Central memory CD8-positive, alpha-beta T cell (primary cell): ENCODE data around the gene CFAP46.
A peak's percentile ranks its signal among the peaks of the same experiment; 100 is the strongest.
"Not testable (repeated sequence)": the region's sequence is repeated elsewhere in the genome, so short reads cannot be mapped to it uniquely, and the experiment has no call there.

ENCODE experiments used
- ATAC-seq: fragments of 150-1000 bp; cut with Tn5 transposase; replicated peaks from 2 replicates; pipeline ENCODE4 v1.10.0; 2022; ENCODE audit warnings: mild to moderate bottlenecking, moderate FRiP score, moderate number of reproducible peaks; ENCODE audit not compliant: poor library complexity, severe bottlenecking; ENCODE audit errors: extremely low read depth
- DNase-seq, 2 donors: peaks; one replicate each; pipeline ENCODE4 v3.0.0; 2021; ENCODE audit warnings: low spot score in 2 of 2
- H3K27ac Mint-ChIP-seq: one replicate; pipeline ENCODE4 v1.8.0; 2022; ENCODE audit warnings: low read depth, mild to moderate bottlenecking, moderate library complexity, mixed read lengths
- H3K27me3 Mint-ChIP-seq: one replicate; pipeline ENCODE4 v1.8.0; 2022; ENCODE audit warnings: mixed read lengths
- H3K36me3 Mint-ChIP-seq: one replicate; pipeline ENCODE4 v1.8.0; 2022; ENCODE audit warnings: mild to moderate bottlenecking, moderate library complexity, mixed read lengths; ENCODE audit not compliant: insufficient read depth
- H3K4me1 Mint-ChIP-seq: one replicate; pipeline ENCODE4 v1.8.0; 2022; ENCODE audit warnings: mixed read lengths
- H3K4me3 Mint-ChIP-seq: one replicate; pipeline ENCODE4 v1.8.0; 2022; ENCODE audit warnings: mild to moderate bottlenecking, moderate library complexity, mixed read lengths
- H3K9me3 Mint-ChIP-seq: one replicate; pipeline ENCODE4 v1.8.0; 2022; ENCODE audit warnings: mixed read lengths

The CFAP46 gene

DNA sequence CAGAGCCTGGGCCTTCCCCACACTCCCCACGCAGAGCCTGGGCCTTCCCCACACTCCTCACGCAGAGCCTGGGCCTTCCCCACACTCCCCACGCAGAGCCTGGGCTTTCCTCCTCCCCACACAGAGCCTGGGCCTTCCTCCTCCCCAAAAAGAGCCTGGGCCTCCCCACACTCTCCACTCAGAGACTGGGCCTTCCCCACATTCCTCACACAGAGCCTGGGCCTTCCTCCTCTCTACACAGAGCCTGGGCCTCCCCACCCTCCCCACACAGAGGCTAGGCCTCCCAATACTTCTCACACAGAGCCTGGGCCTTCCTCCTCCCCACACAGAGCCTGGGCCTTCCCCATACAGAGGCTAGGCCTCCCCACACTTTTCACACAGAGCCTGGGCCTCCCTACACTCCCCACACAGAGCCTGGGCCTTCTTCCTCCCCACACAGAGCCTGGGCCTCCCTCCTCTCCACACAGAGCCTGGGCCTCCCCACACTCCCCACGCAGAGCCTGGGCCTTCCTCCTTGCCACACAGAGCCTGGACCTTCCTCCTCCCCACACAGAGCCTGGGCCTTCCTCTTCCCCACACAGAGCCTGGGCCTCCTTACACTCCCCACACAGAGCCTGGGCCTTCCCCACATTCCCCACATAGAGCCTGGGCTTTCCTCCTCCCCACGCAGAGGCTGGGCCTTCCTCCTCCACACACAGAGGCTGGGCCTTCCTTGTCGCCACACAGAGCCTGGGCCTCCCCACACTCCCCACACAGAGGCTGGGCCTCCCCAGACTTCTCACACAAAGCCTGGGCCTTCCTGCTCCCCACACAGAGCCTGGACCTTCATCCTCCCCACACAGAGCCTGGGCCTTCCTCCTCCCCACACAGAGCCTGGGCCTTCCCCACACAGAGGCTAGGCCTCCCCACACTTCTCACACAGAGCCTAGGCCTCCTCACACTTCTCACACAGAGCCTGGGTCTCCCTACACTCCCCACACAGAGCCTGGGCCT lies 10.8 kb downstream of the CFAP46 start:
- H3K27me3 Mint-ChIP-seq, H3K9me3 Mint-ChIP-seq, ATAC-seq, DNase-seq, H3K4me1 Mint-ChIP-seq, H3K36me3 Mint-ChIP-seq, H3K4me3 Mint-ChIP-seq: not testable (repeated sequence)
- peak overlapping the region; percentile 82 for H3K27ac Mint-ChIP-seq

GRCh38 chr10:132930701-132931100 lies 11.7 kb downstream of the CFAP46 start:
- ATAC-seq, H3K36me3 Mint-ChIP-seq, H3K27ac Mint-ChIP-seq: not testable (repeated sequence)

DNA sequence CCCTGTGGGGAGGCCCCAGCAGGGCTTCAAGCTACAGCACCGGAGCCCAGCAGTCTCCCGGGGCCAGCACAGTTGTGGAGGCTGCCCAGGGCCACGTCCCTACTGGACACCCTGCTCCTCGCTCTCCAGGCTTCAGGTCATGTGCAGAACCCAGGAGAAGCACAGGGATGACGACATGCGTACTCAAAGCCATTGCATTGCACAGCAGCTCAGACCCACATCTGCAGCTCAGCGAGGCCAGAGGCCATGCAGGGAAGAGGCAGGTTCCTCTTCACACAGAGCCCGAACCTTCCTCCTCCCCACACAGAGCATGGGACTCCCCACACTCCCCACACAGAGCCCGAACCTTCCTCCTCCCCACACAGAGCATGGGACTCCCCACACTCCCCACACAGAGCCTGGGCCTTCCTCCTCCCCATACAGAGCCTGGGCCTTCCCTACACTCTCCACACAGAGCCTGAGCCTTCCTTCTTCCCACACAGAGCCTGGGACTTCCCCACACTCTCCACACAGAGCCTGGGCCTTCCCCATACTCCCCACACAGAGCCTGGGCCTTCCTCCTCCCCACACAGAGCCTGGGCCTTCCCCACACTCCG lies 12.3 kb downstream of the CFAP46 start:
- H3K4me3 Mint-ChIP-seq = no peak overlapping the region
- no peak overlapping the region for H3K27ac Mint-ChIP-seq
- no peaks in the 10 kb centered on the region for H3K27me3 Mint-ChIP-seq
- DNase-seq (no peak), ATAC-seq (no peak)
- no peaks in the 10 kb centered on the region for H3K4me1 Mint-ChIP-seq
- no peaks in the 10 kb centered on the region for H3K9me3 Mint-ChIP-seq
- H3K36me3 Mint-ChIP-seq = peaks cover 4% of the 10 kb centered on the region

More at GRCh38 chr10:132930701-132931100, 11.7 kb downstream of the CFAP46 start:
- not testable (repeated sequence) for DNase-seq, H3K9me3 Mint-ChIP-seq, H3K27me3 Mint-ChIP-seq, H3K4me3 Mint-ChIP-seq, H3K4me1 Mint-ChIP-seq

DNA sequence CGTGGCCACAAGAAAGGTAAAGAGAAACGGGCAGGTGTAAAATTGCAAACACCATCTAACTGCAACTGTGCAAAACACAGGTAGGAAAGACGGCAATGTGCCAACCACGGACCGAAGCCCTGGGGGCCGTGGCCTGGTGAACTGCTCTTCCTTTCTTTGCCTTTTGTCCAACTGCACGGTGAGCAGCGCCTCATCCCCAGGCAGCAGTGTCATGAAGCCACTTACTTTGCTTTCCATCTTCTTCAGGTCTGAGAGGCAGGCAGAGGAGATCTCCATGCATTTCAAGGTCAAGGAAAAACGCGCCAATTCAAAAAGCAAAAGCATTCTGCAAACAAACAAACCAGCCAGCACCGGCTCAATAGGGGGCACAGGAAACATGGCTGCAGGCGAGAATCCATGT lies 12.9 kb downstream of the CFAP46 start:
- Mint-ChIP-seq H3K4me1 (no peaks in the 10 kb centered on the region), H3K4me3 (no peak overlapping the region), H3K27ac (no peak overlapping the region), H3K9me3 (no peaks in the 10 kb centered on the region), H3K36me3 (peaks cover 4% of the 10 kb centered on the region), H3K27me3 (no peaks in the 10 kb centered on the region)
- ATAC-seq = no peak
- no peak for DNase-seq

DNA sequence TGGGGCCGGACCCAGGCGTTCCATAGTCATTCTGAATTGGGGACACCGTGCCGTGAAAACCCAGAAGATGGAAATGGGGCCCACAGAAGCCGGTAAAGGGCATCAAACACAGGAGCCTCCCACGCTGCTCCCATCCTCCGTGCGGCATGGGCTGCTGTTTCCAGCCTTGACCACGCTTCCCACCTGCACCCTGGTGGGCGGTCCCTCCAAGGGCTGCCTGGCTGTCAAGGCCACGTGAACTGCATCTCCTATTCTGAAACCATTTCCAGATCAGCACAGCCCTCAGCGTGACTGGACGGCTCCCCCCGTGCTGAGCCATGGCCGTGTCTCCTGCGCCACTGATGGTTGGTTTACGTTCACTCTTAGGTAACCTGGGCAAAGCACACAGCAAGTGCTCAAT lies 14.1 kb downstream of the CFAP46 start:
- DNase-seq (no peak), ATAC-seq (no peak)
- no peaks in the 10 kb centered on the region for H3K9me3 Mint-ChIP-seq
- H3K4me3 Mint-ChIP-seq = no peak overlapping the region
- H3K27me3 Mint-ChIP-seq = no peaks in the 10 kb centered on the region
- H3K27ac Mint-ChIP-seq = no peak overlapping the region
- no peaks in the 10 kb centered on the region for H3K4me1 Mint-ChIP-seq
- H3K36me3 Mint-ChIP-seq = peaks cover 3% of the 10 kb centered on the region

DNA sequence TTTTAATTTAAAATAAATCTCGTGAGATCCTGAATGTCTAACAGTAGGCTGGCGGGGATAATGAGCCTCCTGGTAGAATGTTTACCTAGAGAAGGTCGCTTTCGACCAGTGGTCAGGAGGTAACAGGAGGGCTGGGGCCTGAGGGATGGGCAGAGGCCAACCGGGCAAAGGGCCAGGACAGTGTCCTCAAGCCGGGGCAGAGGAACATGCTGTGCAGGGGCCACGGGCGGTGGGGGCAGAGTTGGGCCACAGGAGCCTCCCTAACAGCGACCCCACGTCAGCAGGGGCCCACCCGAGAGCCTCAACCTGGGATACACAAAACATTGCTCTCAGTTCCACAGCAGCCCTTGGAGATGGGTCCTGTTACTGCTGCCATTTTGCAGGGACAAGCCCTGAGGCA lies 14.5 kb downstream of the CFAP46 start:
- H3K9me3 Mint-ChIP-seq = no peaks in the 10 kb centered on the region
- no peaks in the 10 kb centered on the region for H3K4me1 Mint-ChIP-seq
- DNase-seq (no peak), ATAC-seq (no peak)
- H3K27me3 Mint-ChIP-seq = no peaks in the 10 kb centered on the region
- H3K27ac Mint-ChIP-seq = no peak overlapping the region
- peaks cover 3% of the 10 kb centered on the region for H3K36me3 Mint-ChIP-seq
- H3K4me3 Mint-ChIP-seq = no peak overlapping the region

GRCh38 chr10:132926777-132927650 lies 15.4 kb downstream of the CFAP46 start:
- H3K27ac Mint-ChIP-seq = no peak overlapping the region
- H3K27me3 Mint-ChIP-seq = no peaks in the 10 kb centered on the region
- H3K4me1 Mint-ChIP-seq = no peaks in the 10 kb centered on the region
- no peak overlapping the region for H3K4me3 Mint-ChIP-seq
- ATAC-seq = no peak
- no peaks in the 10 kb centered on the region for H3K36me3 Mint-ChIP-seq
- no peak for DNase-seq
- H3K9me3 Mint-ChIP-seq = no peaks in the 10 kb centered on the region

GRCh38 chr10:132926070-132926469 lies 16.3 kb downstream of the CFAP46 start:
- no peaks in the 10 kb centered on the region for H3K27me3 Mint-ChIP-seq
- no peak overlapping the region for H3K4me3 Mint-ChIP-seq
- no peak for ATAC-seq
- H3K36me3 Mint-ChIP-seq = no peaks in the 10 kb centered on the region
- no peak for DNase-seq
- no peak overlapping the region for H3K27ac Mint-ChIP-seq
- H3K4me1 Mint-ChIP-seq = no peaks in the 10 kb centered on the region
- H3K9me3 Mint-ChIP-seq = no peaks in the 10 kb centered on the region

DNA sequence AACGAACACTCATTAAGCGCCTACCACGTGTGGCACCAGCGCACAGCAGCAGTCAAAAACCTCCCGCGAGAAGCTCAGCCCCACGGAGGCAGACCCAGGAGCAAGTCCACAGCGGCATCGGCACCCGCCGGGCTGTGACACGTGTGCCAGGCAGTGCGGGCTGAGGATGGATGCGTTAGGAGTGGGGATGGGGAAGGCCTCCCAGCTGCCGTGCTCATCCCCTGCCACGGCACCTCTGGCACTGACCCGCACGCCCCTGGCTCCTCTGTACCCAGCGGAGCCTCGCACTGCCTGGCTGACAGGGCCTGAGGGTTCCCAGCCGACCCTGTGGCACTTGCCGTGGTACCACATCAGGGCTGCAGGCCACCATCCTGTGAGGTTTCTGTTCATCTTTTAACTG lies 16.8 kb downstream of the CFAP46 start:
- Mint-ChIP-seq H3K27me3 (no peaks in the 10 kb centered on the region), H3K4me3 (no peak overlapping the region), H3K36me3 (no peaks in the 10 kb centered on the region), H3K4me1 (no peaks in the 10 kb centered on the region), H3K9me3 (no peaks in the 10 kb centered on the region), H3K27ac (no peak overlapping the region)
- ATAC-seq (no peak), DNase-seq (no peak)

GRCh38 chr10:132925071-132925561 lies 17.3 kb downstream of the CFAP46 start:
- no peaks in the 10 kb centered on the region for H3K9me3 Mint-ChIP-seq
- H3K36me3 Mint-ChIP-seq = no peaks in the 10 kb centered on the region
- no peaks in the 10 kb centered on the region for H3K27me3 Mint-ChIP-seq
- no peak overlapping the region for H3K4me3 Mint-ChIP-seq
- no peak overlapping the region for H3K27ac Mint-ChIP-seq
- no peaks in the 10 kb centered on the region for H3K4me1 Mint-ChIP-seq
- DNase-seq (no peak), ATAC-seq (no peak)

DNA sequence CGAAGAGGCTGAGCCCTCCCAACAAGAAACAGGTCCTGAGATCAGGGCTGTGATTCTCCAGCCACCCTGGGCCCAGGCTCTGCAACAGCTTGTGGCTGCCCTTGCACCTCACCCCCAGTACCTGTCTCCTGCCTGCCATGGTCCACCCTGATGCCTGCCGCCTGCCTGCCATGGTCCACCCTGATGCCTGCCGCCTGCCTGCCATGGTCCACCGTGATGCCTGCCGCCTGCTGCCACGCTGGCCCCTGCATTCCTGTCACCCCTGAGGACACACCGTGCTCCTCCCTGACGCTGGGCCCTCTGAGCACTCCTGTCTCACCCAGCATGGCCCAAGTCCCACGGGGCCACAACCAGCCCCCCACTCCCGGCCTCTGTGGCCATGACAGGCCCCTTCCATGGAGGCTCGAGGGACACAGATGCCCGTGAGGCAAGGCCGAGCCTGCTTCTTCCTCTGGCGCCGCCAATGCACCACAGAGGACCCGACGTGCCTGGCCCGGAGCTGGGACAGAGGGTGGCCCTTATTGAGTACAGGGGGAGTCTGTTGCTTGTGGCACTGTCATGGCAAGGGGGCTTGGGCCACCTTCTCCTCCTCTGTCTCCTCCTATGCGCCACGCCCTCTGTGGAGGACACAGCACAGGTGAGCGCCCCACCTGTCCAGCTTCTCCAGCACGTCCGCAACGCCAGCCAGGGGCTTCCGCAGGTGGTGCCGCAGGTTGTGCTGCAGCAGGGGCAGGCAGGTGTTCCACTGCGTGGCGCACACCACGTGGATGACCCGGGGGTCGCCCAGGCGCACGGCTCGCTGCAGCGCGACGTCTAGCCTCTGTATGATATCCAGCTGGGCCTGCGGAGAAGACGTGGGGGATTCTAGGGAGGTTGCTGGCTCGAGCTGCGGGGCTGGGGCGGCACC lies 18.1 kb downstream of the CFAP46 start:
- H3K27ac Mint-ChIP-seq = no peak overlapping the region
- no peaks in the 10 kb centered on the region for H3K36me3 Mint-ChIP-seq
- H3K4me3 Mint-ChIP-seq = no peak overlapping the region
- H3K4me1 Mint-ChIP-seq = no peaks in the 10 kb centered on the region
- no peaks in the 10 kb centered on the region for H3K27me3 Mint-ChIP-seq
- no peaks in the 10 kb centered on the region for H3K9me3 Mint-ChIP-seq
- ATAC-seq = no peak
- no peak for DNase-seq
